ENCODE results near the gene SNCAIP.

Gene SNCAIP

DNA sequence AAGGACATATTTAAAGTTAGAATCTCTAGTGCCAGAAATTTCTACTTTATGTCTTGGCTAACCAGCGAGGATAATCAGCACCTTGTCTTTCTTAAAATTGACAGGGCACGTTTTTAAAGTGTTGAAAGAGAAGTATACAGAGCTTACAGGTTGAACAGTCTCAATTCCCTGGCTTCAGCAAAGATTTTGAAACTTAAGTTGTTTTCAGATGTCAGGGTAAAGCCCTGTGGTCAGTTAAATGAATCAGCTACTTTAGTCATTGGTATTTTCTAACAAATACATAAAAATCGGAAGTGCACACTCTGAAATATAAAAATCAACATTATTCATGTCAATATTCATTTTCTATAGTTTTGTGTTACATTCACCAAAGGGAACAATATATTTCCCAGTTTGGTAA is 29.1 kb downstream of the SNCAIP start:
- Histone ChIP-seq H2AK5ac (ENCODE audit: low read depth, low read length) (no peak overlapping the region), H3K4me1 (ENCODE audit: control insufficient read depth in 2 of 2, insufficient read depth in 1 of 2, low read depth in 1 of 2, low read length in 2 of 2) (no peaks in the 10 kb centered on the region), H4K91ac (ENCODE audit: low read depth, low read length, poor library complexity) (no peak overlapping the region), H3K27me3 (ENCODE audit: control insufficient read depth in 3 of 3, insufficient read depth in 3 of 3, low read depth in 1 of 3, low read length in 3 of 3) (peaks cover 0 to 1% (median 0%) of the 10 kb centered on the region in 3 experiments), H2BK12ac (ENCODE audit: low read length) (no peak overlapping the region), H2AFZ (ENCODE audit: low read length) (no peak overlapping the region), H2BK15ac (ENCODE audit: low read length) (no peak overlapping the region), H4K8ac (ENCODE audit: low read depth, low read length) (no peak overlapping the region), H3K36me3 (replicated peaks in 1 of 2; ENCODE audit: control insufficient read depth in 2 of 2, insufficient read depth in 2 of 2, low read length in 2 of 2) (no peaks in the 10 kb centered on the region), H2BK5ac (ENCODE audit: low read length) (no peak overlapping the region), H3K27ac (replicated peaks; ENCODE audit: low read length) (no peak overlapping the region), H3K4me3 (ENCODE audit: low read length in 2 of 2) (no peak overlapping the region), H3K9me3 (replicated peaks in 1 of 2; ENCODE audit: control insufficient read depth in 2 of 2, insufficient read depth in 1 of 2, low read depth in 1 of 2, low read length in 2 of 2) (no peaks in the 10 kb centered on the region), H3K79me1 (ENCODE audit: low read depth, low read length) (no peaks in the 10 kb centered on the region), H3K4me2 (ENCODE audit: insufficient read depth, low read length, poor library complexity, severe bottlenecking) (no peak overlapping the region), H3K18ac (ENCODE audit: low read length) (no peak overlapping the region), H3K23ac (ENCODE audit: low read depth, low read length, poor library complexity) (no peak overlapping the region), H3K9ac (ENCODE audit: low read depth, low read length, poor library complexity) (no peak overlapping the region), H3K4ac (ENCODE audit: low read length) (no peak overlapping the region), H3K14ac (ENCODE audit: low read length) (no peak overlapping the region), H2BK120ac (ENCODE audit: low read depth, low read length) (no peak overlapping the region)
- no peak for DNase-seq (ENCODE audit: low spot score)
- WGBS, 2 donors (ENCODE audit: extremely low coverage in 2 of 2, insufficient read length in 2 of 2, insufficient replicate concordance in 1 of 2), result no CpG with 5 or more reads among the region's 3 CpGs

DNA sequence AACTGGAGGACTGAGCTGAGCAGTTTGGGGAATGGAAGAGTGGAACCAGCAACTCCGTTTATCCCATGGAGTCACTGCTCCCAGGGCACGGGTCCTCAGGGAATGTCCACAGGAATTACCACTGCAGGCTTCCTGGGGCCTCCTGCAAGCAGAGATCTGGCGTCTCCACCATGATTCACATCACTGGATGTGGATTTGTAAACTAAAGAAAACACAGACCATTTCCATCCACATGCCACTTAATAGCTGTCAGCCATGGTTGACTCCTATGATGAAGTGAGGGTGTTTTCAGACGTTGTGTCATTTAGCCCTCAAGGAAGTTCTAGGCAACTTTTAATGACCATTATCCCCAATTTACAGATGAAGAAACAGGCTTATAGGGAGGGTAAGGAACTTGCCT is 30.2 kb downstream of the SNCAIP start:
- Histone ChIP-seq H3K27ac (replicated peaks; ENCODE audit: low read length) (no peak overlapping the region), H2AK5ac (ENCODE audit: low read depth, low read length) (no peak overlapping the region), H4K91ac (ENCODE audit: low read depth, low read length, poor library complexity) (no peak overlapping the region), H3K4me1 (ENCODE audit: control insufficient read depth in 2 of 2, insufficient read depth in 1 of 2, low read depth in 1 of 2, low read length in 2 of 2) (no peaks in the 10 kb centered on the region), H3K9me3 (replicated peaks in 1 of 2; ENCODE audit: control insufficient read depth in 2 of 2, insufficient read depth in 1 of 2, low read depth in 1 of 2, low read length in 2 of 2) (no peaks in the 10 kb centered on the region), H2BK5ac (ENCODE audit: low read length) (no peak overlapping the region), H3K14ac (ENCODE audit: low read length) (no peak overlapping the region), H2BK120ac (ENCODE audit: low read depth, low read length) (no peak overlapping the region), H3K4me3 (ENCODE audit: low read length in 2 of 2) (no peak overlapping the region), H3K36me3 (replicated peaks in 1 of 2; ENCODE audit: control insufficient read depth in 2 of 2, insufficient read depth in 2 of 2, low read length in 2 of 2) (no peaks in the 10 kb centered on the region), H4K8ac (ENCODE audit: low read depth, low read length) (no peak overlapping the region), H2AFZ (ENCODE audit: low read length) (no peak overlapping the region), H3K9ac (ENCODE audit: low read depth, low read length, poor library complexity) (no peak overlapping the region), H3K23ac (ENCODE audit: low read depth, low read length, poor library complexity) (no peak overlapping the region), H3K79me1 (ENCODE audit: low read depth, low read length) (no peaks in the 10 kb centered on the region), H2BK12ac (ENCODE audit: low read length) (no peak overlapping the region), H3K18ac (ENCODE audit: low read length) (no peak overlapping the region), H2BK15ac (ENCODE audit: low read length) (no peak overlapping the region), H3K4ac (ENCODE audit: low read length) (no peak overlapping the region), H3K27me3 (ENCODE audit: control insufficient read depth in 3 of 3, insufficient read depth in 3 of 3, low read depth in 1 of 3, low read length in 3 of 3) (peaks cover 0 to 1% (median 0%) of the 10 kb centered on the region in 3 experiments), H3K4me2 (ENCODE audit: insufficient read depth, low read length, poor library complexity, severe bottlenecking) (no peak overlapping the region)
- DNase-seq (ENCODE audit: low spot score), result no peak
- whole genome bisulfite sequencing, 2 donors (ENCODE audit: extremely low coverage in 2 of 2, insufficient read length in 2 of 2, insufficient replicate concordance in 1 of 2), result no CpG with 5 or more reads among the region's 4 CpGs

DNA sequence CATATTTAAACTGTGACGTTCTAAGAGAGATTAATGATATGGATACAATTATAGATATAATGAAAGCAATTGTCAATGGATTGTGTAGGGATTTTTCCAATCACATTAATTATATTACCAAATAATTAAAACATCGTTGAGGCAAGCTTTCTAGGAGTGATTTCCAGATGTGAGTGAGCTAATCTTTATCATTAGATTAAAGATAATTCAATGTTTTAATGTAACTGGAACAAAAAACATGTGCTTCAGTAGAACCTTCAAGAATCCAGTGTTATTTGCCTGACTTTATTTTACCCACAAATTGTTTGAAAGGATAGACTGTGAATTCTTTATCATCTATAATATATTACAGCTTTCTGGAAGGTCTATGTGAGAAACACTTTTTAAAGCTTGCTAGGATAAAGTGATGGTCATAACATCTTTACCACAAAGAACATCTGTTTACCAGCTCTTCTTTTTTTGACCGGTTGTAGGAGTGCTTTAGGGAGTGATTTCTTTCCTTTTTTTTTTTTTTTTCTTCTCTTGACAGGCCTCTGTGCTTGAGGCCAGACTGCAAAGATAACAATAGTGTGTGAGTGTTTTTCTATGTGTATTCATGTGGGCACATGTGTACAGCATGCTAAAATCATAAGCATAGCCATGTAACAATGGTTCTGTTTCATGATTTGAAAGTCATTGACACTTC is 35.0 kb downstream of the SNCAIP start:
- Histone ChIP-seq H3K79me1 (ENCODE audit: low read depth, low read length) (no peaks in the 10 kb centered on the region), H3K9ac (ENCODE audit: low read depth, low read length, poor library complexity) (no peak overlapping the region), H3K4ac (ENCODE audit: low read length) (no peak overlapping the region), H3K36me3 (replicated peaks in 1 of 2; ENCODE audit: control insufficient read depth in 2 of 2, insufficient read depth in 2 of 2, low read length in 2 of 2) (no peaks in the 10 kb centered on the region), H3K9me3 (replicated peaks in 1 of 2; ENCODE audit: control insufficient read depth in 2 of 2, insufficient read depth in 1 of 2, low read depth in 1 of 2, low read length in 2 of 2) (no peaks in the 10 kb centered on the region), H2AFZ (ENCODE audit: low read length) (no peak overlapping the region), H3K4me2 (ENCODE audit: insufficient read depth, low read length, poor library complexity, severe bottlenecking) (no peak overlapping the region), H4K8ac (ENCODE audit: low read depth, low read length) (no peak overlapping the region), H2BK12ac (ENCODE audit: low read length) (no peak overlapping the region), H3K14ac (ENCODE audit: low read length) (no peak overlapping the region), H3K4me3 (ENCODE audit: low read length in 2 of 2) (no peak overlapping the region), H2BK15ac (ENCODE audit: low read length) (no peak overlapping the region), H3K4me1 (ENCODE audit: control insufficient read depth in 2 of 2, insufficient read depth in 1 of 2, low read depth in 1 of 2, low read length in 2 of 2) (peaks cover 0 to 1% of the 10 kb centered on the region in 2 donors), H2AK5ac (ENCODE audit: low read depth, low read length) (no peak overlapping the region), H3K18ac (ENCODE audit: low read length) (no peak overlapping the region), H3K23ac (ENCODE audit: low read depth, low read length, poor library complexity) (no peak overlapping the region), H4K91ac (ENCODE audit: low read depth, low read length, poor library complexity) (no peak overlapping the region), H3K27me3 (ENCODE audit: control insufficient read depth in 3 of 3, insufficient read depth in 3 of 3, low read depth in 1 of 3, low read length in 3 of 3) (peaks cover 0 to 1% (median 0%) of the 10 kb centered on the region in 3 experiments), H3K27ac (replicated peaks; ENCODE audit: low read length) (no peak overlapping the region), H2BK120ac (ENCODE audit: low read depth, low read length) (no peak overlapping the region), H2BK5ac (ENCODE audit: low read length) (no peak overlapping the region)
- DNase-seq (ENCODE audit: low spot score), result no peak
- no CpG with 5 or more reads among the region's 3 CpGs for WGBS, 2 donors (ENCODE audit: extremely low coverage in 2 of 2, insufficient read length in 2 of 2, insufficient replicate concordance in 1 of 2)

DNA sequence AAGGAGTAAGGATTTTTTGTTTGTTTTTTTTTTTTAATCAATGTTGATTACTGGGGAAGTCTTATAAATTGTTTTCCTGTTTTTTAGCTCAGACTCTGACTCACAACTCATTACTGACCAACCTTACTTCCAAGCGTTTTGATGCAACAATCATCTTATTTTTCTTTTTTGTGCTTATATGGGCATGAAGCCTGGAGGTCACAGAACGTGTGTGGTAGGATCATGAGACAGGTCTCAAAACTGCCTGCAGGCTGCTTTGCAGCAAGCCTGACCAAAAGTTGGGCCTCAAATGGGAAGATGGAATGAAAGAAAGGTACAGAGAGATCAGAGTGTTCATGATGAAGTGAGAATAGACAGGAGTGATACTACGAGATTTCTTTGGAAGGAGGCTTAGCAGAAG is 38.5 kb downstream of the SNCAIP start:
- Histone ChIP-seq H2BK120ac (ENCODE audit: low read depth, low read length) (no peak overlapping the region), H2BK12ac (ENCODE audit: low read length) (no peak overlapping the region), H4K8ac (ENCODE audit: low read depth, low read length) (no peak overlapping the region), H3K79me1 (ENCODE audit: low read depth, low read length) (no peaks in the 10 kb centered on the region), H2BK5ac (ENCODE audit: low read length) (no peak overlapping the region), H3K4me1 (ENCODE audit: control insufficient read depth in 2 of 2, insufficient read depth in 1 of 2, low read depth in 1 of 2, low read length in 2 of 2) (peaks cover 5% of the 10 kb centered on the region in 2 donors), H3K14ac (ENCODE audit: low read length) (no peak overlapping the region), H4K91ac (ENCODE audit: low read depth, low read length, poor library complexity) (no peak overlapping the region), H2BK15ac (ENCODE audit: low read length) (no peak overlapping the region), H3K9ac (ENCODE audit: low read depth, low read length, poor library complexity) (no peak overlapping the region), H2AK5ac (ENCODE audit: low read depth, low read length) (no peak overlapping the region), H3K4me2 (ENCODE audit: insufficient read depth, low read length, poor library complexity, severe bottlenecking) (no peak overlapping the region), H3K27me3 (ENCODE audit: control insufficient read depth in 3 of 3, insufficient read depth in 3 of 3, low read depth in 1 of 3, low read length in 3 of 3) (peaks cover 0 to under 1% (median 0%) of the 10 kb centered on the region in 3 experiments), H3K36me3 (replicated peaks in 1 of 2; ENCODE audit: control insufficient read depth in 2 of 2, insufficient read depth in 2 of 2, low read length in 2 of 2) (no peaks in the 10 kb centered on the region), H2AFZ (ENCODE audit: low read length) (no peak overlapping the region), H3K27ac (replicated peaks; ENCODE audit: low read length) (no peak overlapping the region), H3K9me3 (replicated peaks in 1 of 2; ENCODE audit: control insufficient read depth in 2 of 2, insufficient read depth in 1 of 2, low read depth in 1 of 2, low read length in 2 of 2) (no peaks in the 10 kb centered on the region), H3K4ac (ENCODE audit: low read length) (no peak overlapping the region), H3K23ac (ENCODE audit: low read depth, low read length, poor library complexity) (no peak overlapping the region), H3K18ac (ENCODE audit: low read length) (no peak overlapping the region), H3K4me3 (ENCODE audit: low read length in 2 of 2) (no peak overlapping the region)
- no peak for DNase-seq (ENCODE audit: low spot score)
- WGBS, 2 donors (ENCODE audit: extremely low coverage in 2 of 2, insufficient read length in 2 of 2, insufficient replicate concordance in 1 of 2), result no CpG with 5 or more reads among the region's 3 CpGs
